ENCODE data around the gene MRPL53.
"Not testable (repeated sequence)": the region's sequence is repeated elsewhere in the genome, so short reads cannot be mapped to it uniquely, and the experiment has no call there.

GRCh38 chr2:74470742-74471141 lies 1.7 kb downstream of the MRPL53 start:
- not testable (repeated sequence) for TF ChIP-seq CTCF (IDR thresholded peaks at IDR 0.05; ENCODE audit: low read depth, low read length); EZH2phosphoT487 (IDR thresholded peaks at IDR 0.05; ENCODE audit: low read depth)
